Fibroblast of the aortic adventitia (primary cell): Measurements from ENCODE around the gene SLC27A1. TPM values are rescaled to one million over a fixed set of nuclear protein-coding genes. Genes with fewer than 3 reads are reported as not detected.
A peak's percentile ranks its signal among the peaks of the same experiment; 100 is the strongest.
"Not testable (repeated sequence)": the region's sequence is repeated elsewhere in the genome, so short reads cannot be mapped to it uniquely, and the experiment has no call there.

Source experiments
- DNase-seq: peaks from one replicate; pipeline ENCODE4 v3.0.0-alpha.2; 2010; ENCODE audit warnings: low read depth
- H3K4me3 ChIP-seq: 2 replicates; pipeline ENCODE4 v1.5.1; 2011; ENCODE audit warnings: low read depth, mild to moderate bottlenecking, control low read depth, low read length, moderate library complexity
- total RNA-seq: library from RNA; depleted of rRNA; stranded (reverse); fragments of >200 nt; gene quantifications from 2 replicates; pipeline ENCODE4 v1.2.3, GENCODE V29; 2012; ENCODE audit warnings: low replicate concordance
- TF ChIP-seq, protein P1 (sequence below): IDR thresholded peaks from 2 replicates; pipeline ENCODE4 v1.5.1; 2011; ENCODE audit warnings: mild to moderate bottlenecking, low read length, control low read depth, inconsistent platforms; ENCODE audit not compliant: insufficient read depth

SLC27A1 gene
- total RNA-seq, 1 donor = 11.4 TPM

DNA sequence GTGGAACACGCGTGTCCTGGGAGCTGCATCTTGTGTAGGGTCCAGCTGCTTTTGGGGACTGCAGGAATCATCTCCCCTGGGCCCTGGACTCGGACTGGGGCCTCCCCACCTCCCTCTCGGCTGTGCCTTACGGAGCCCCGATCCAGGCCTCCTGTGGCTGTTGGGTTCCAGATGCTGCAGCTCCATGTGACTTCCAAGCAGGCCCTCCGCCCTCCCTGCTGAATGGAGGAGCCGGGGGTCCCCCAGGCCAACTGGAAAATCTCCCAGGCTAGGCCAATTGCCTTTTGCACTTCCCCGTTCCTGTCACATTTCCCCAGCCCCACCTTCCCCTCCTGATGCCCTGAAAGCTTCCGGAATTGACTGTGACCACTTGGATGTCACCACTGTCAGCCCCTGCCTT lies 34.9 kb downstream of the SLC27A1 start:
- no peak overlapping the region for H3K4me3 ChIP-seq
- TF ChIP-seq, protein P1, sequence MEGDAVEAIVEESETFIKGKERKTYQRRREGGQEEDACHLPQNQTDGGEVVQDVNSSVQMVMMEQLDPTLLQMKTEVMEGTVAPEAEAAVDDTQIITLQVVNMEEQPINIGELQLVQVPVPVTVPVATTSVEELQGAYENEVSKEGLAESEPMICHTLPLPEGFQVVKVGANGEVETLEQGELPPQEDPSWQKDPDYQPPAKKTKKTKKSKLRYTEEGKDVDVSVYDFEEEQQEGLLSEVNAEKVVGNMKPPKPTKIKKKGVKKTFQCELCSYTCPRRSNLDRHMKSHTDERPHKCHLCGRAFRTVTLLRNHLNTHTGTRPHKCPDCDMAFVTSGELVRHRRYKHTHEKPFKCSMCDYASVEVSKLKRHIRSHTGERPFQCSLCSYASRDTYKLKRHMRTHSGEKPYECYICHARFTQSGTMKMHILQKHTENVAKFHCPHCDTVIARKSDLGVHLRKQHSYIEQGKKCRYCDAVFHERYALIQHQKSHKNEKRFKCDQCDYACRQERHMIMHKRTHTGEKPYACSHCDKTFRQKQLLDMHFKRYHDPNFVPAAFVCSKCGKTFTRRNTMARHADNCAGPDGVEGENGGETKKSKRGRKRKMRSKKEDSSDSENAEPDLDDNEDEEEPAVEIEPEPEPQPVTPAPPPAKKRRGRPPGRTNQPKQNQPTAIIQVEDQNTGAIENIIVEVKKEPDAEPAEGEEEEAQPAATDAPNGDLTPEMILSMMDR = no peak
- DNase-seq = no peak

DNA sequence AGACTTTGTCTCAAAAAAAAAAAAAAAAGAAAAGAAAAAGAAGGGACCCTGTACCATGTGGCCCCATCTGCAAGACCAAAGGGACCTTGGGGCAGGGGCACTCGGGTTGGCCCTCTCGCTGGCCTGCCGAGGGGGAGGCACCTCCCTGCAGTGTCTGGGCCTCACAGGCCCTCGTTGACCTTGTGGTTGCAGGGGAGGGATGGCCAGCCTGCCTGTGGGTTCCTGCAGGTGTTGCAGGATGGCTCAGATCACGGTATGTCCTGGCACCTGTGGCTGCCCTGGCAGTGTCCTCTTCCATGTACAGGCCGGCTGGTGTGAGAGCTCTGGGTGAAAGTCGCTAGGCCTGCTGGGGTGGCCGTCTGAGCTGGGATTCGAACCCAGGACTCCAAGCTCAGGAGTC lies 36.4 kb downstream of the SLC27A1 start:
- TF ChIP-seq, protein P1 = no peak
- no peak for DNase-seq

GRCh38 chr19:17508558-17508933 lies 38.2 kb downstream of the SLC27A1 start:
- DNase-seq, H3K4me3 ChIP-seq: not testable (repeated sequence)

More for the DNA sequence above, 36.4 kb downstream of the SLC27A1 start:
- no peak overlapping the region for H3K4me3 ChIP-seq

GRCh38 chr19:17510220-17510993 lies 40.1 kb downstream of the SLC27A1 start:
- peak overlapping the region; percentile 85 for H3K4me3 ChIP-seq
- peak; percentile 39 for DNase-seq
- TF ChIP-seq, protein P1 = no peak

DNA sequence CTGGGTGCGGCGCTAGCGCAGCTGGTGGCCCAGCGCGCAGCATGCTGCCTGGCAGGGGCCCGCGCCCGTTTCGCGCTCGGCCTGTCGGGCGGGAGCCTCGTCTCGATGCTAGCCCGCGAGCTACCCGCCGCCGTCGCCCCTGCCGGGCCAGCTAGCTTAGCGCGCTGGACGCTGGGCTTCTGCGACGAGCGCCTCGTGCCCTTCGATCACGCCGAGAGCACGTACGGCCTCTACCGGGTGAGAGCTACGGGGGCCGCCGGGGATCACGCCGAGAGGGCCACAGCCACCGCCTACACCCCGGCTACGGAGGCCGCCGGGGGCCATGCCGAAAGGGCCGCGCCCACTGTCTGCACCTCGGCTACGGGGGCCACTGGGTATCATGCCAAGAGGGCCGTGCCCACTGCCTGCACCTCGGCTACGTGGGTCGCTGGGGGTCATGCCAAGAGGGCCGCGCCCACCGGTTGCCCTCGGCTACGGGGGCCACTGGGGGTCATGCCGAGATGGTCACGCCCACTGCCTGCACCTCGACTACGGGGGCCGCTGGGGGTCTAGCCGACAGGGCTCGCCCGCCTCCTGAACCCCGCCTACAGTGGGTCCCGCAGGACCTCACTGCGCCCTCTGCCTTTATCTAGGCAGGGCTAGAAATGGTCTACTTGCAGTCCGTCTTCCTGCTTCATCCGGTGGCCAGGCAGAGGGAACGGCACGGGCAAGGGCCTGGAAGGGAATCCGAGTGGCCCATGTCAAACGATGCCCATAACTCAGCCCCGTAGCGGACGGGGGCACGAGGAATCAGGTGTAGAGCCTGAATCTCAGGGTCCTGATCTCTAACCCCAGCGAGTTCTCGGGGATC lies 41.6 kb downstream of the SLC27A1 start:
- DNase-seq = peak; percentile 82
- H3K4me3 ChIP-seq = peak overlapping the region; percentile 85
- TF ChIP-seq, protein P1 = peak; percentile 23

DNA sequence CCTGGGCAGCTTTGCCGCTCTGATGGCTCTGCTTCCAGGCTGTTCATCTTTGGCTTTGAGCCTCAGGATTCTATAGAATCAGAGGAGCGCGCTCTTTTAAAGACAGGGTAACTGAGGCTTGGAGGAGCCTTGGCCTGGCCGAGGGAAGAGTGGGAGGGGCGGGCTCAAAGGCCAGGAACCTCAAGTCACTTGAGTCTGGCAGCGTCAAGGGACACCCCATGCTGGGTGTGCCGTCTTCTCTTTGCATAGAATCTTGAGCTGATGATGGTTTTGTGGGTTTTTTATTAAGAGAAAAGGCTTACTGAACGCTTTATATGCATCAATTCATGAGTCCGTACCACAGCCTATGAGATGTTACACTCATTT lies 42.2 kb downstream of the SLC27A1 start:
- DNase-seq = no peak
- TF ChIP-seq, protein P1 = no peak
- peak overlapping the region; percentile 85 for H3K4me3 ChIP-seq
